Cerebellar cortex (tissue), 1 donor: ENCODE results near the gene PPP6R2.
"Not testable (repeated sequence)": the region's sequence is repeated elsewhere in the genome, so short reads cannot be mapped to it uniquely, and the experiment has no call there.

Experiments used
- DNase-seq: peaks from one replicate; pipeline ENCODE4 v3.0.0-alpha.2; 2015; ENCODE audit warnings: low spot score

PPP6R2 gene

DNA sequence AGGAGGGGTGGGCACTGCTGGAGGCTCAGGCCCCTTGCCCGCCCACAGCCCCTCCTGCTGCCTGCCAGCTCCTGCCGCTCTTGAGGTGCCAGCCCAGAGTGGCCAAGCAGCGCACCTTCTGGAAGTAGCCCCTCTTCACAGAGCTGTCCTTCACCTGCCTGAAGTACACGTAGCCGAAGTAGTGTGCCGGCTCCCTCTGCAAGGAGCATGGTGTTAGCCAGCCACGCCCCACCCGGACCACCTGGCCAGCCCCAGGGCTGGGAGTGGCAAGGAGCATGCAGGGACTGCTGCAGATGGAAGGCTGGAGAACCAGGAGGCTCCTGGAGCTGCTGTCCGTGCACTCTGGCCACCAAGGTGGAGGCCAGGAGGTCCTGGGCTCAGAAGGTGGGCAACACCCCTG, 25.9 kb upstream of the PPP6R2 start:
- DNase-seq = no peak

DNA sequence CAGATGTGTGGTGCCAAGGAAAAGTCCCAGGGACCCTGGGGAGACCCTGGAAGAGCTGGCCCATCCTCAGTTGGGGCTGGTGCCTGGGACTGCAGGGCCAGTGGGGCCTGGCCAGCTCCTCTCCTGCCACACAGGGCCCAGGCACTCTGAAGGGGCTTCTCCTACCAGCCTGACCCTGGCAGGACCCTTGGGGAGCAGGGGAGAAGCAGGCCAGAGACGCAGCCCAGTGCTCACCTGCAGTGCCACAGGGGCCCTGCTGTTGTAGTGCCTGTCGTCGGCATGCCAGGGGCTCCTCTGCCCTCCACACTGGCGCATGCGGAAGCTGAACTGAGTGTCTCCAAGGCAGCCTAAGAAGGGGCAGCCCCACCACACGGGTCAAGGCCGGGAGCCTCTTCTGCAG, 25.5 kb upstream of the PPP6R2 start:
- no peak for DNase-seq

DNA sequence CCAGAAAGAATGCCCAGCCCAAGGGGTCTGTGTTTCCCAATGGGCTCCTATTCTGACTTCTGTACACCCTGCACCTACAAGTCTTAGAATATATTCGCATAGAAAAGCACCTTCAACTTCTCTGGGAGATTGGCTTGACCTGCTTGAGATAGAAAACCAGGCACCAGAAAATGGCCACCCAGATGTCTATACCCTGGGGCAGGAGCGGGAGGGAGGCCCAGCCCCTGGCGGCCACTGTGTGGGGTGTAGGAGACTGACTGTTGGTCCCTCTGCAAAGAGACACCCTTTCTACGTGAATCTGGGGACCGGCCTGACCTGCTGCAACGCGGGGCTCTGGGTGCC, 24.8 kb upstream of the PPP6R2 start:
- no peak for DNase-seq

DNA sequence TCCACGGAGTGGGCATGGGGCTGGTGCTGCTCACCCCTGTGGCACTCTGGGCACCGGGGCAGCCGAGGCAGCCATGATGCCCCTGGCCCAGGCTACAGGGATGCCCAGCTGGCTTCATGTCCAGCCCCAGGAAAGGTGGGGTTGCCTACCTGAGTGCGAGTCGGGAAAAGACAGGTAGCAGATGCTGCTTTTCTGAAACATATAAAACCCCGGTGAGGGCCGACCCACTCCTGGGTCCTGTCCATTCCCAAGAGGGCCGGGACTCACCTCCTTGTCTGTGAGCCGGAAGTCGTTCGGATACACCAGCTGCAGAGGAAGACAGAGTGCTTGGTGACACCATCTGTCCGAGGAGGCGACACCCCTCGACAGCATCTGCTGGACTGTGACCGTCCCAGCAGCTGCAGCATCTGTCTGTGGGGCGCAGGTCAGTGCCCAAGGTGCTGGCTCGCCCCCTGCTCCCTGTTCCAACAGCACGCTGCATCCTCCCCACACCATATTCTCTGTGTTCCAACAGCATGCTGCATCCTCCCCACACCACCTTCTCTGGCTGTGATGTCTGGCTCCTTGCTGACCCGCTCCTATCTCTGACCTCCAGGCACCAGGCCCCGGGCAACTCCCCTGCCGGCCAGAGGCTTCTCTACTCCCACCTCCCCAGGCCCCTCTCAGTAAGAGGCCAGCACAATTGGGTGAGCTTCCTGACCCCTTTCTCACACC, 24.3 kb upstream of the PPP6R2 start:
- DNase-seq = no peak

DNA sequence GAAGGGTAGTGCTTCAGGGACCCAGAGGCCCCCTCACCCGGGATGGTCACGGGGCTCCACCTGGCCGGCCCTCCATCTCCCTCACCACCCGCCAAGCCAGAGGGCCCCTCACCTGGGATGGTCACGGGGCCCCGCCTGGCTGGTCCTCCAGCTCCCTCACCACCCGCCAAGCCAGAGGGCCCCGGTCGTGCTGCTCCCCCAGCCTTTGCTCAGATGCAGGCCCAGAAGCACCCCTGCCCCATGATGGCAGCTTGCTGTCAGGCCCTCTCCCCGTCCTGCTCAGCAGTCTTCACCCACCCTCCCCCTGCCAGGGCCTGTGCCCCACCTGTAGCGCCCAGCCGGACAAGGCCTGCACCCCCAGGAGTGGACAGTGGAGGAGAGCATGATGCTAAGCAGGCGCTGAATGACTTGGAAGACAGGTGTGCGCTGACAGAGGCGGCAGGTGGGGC, 23.6 kb upstream of the PPP6R2 start:
- DNase-seq = no peak

DNA sequence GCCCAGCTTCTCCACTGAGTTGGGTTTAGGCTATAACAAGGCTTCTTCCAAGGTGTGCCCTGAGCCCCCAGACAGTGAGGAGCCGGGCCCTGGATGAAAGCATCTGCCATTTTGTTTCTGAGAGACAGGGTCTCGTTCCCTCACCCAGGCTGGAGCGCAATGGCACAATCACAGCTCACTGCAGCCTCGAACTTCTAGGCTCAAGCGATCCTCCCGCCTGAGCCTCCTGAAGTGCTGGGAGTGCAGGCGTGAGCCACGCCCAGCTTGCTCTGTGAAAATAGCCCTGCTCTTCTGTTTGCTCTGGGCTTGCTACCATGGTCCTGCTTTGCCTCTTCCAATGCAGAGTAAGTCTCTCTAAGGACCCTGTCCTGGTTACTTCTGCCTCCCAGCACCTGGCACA, 23.0 kb upstream of the PPP6R2 start:
- DNase-seq = no peak

DNA sequence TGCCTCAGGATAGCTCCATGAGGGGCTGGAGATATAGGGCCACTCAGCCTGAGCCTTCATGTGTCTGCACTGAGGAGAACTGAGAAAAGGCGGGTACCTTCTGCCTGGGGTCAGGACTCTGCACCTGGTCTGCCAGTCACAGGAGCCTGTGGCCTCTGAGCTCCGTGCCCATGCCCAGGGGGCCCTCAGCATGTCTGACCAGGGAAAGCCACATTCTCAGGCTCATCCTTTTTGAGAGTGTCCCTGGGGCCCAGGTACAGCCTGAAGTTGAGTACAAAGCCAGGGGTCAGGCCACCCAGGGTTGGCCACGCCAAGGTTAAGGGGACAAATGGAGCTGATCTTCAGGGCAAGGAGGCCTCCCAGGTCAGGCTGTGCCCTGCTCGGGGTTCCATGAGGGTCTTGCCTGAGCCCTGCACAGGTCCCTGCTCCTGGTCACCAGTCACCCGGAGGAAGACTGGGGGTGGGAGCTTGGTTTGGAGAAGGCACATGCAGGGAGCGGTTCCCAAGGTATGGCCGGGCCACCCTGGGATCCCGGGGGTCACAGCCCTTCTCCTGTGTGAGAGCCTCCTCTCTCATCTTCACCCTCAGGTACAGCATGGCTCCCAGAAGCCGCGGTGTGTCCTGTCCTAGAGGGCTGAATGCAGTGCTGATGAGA, 22.3 kb upstream of the PPP6R2 start:
- DNase-seq = no peak

DNA sequence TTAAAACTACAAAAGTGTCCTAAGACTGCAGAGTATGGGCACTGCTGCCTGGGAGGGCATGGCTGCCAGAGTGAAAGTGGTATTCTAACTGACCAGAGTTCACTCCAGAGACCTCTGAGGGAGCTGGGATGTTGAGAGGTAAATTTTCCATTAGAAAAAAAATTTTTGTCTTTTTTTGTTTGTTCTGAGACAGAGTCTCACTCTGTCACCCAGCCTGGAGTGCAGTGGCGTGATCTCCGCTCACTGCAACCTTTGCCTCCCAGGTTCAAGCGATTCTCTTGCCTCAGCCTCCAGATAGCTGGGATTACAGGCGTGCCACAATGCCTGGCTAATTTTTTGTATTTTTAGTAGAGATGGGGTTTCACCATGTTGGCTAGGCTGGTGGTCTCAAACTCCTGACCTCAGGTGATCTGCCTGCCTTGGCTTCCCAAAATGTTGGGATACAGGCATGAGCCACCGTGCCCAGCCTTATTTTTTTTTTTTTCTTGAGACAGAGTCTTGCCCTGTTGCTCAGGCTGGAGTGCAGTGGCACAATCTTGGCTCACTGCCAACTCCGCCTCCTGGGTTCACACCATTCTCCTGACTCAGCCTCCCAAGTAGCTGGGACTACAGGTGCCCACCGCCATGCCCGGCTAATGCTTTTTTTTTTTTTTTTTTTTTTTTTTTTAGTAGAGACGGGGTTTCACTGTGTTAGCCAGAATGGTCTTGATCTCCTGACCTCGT, 20.6 kb upstream of the PPP6R2 start:
- DNase-seq = not testable (repeated sequence)

DNA sequence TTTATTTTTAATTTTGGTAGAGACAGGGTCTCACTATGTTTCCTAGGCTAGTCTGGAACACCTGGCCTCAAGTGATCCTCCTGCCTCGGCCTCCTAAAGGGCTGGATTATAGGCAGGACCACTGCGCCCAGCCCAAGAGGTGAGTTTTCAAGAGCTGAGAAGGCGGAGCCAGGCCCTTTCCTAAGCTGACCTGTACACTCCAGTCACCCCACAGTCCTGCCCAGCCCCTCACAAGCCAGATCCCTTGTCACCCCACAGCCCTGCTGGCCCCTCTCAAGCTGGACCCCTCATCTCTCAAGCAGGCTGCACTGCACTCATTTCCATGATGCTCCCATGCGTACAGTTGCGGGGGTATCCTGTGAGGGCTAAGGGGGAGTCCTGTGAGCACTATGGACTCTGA, 19.2 kb upstream of the PPP6R2 start:
- DNase-seq = no peak

DNA sequence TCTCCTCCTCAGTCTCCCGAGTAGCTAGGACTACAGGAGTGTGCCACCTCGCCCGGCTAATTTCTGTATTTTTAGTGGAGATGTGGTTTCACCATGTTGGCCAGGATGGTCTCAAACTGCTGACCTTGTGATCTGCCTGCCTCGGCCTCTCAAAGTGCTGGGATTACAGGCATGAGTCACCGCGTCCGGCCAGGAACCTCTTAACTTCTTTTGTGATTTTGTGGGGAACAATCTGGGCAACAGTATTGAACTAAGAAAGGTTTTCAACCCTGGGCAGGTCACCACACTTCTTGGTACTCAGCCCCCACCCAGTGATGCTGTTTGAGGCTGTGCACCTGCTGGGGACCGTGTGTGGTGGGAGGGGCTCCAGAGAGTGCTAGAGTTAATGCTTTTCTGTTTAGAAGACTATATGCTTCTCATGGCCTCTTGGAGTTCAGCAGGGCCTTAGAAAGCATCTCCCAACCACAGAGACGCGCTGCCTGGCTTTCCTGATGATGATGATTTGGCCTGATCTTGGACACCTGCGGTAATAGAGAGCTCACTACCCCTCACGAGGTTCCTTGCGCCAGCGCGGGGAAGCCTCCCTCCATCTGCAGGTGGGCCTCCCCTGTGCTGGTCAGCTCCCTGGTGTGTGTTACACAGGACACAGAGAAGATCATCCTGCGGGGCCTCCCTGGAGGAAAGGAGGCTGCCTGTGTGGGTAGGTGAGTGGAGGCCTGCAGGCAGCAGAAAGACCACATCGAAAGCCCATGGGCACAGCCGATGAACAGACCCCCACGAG, 17.5 kb upstream of the PPP6R2 start:
- DNase-seq = no peak

DNA sequence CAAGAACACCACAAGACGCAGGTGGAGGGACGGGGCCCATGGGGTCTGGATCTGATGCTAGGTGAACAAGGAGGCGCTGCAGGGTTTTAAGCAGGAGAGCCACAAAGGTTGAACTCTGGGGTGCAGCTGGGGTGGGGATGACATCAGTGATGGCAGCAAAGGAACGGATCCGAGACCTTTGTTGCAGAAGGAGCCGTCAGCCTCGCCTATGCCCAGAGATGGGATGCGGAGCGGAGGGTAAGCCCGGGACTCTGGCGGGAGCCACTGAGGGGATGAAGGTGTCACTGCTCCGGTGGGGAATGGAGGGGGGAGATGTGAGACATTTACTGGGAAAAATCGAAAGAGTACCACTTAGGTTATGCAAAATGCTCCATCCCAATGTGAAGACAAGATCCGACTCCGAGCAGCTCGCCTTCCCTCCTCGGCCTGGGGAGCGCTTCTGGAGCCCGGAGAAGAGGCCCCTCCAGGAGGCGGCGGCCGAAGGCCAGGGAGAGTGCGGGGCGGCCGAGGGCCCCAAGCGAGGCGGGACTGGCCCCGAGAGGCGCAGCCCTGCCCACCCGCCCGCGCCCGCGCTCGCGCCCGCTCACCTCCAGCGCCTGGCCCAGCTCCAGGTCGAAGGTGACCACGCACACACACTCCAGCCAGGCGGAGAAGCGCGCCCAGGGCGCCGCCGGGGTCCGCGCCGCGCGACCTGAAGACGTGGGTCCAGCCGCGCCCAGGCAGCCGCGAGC, 16.7 kb upstream of the PPP6R2 start:
- no peak for DNase-seq

DNA sequence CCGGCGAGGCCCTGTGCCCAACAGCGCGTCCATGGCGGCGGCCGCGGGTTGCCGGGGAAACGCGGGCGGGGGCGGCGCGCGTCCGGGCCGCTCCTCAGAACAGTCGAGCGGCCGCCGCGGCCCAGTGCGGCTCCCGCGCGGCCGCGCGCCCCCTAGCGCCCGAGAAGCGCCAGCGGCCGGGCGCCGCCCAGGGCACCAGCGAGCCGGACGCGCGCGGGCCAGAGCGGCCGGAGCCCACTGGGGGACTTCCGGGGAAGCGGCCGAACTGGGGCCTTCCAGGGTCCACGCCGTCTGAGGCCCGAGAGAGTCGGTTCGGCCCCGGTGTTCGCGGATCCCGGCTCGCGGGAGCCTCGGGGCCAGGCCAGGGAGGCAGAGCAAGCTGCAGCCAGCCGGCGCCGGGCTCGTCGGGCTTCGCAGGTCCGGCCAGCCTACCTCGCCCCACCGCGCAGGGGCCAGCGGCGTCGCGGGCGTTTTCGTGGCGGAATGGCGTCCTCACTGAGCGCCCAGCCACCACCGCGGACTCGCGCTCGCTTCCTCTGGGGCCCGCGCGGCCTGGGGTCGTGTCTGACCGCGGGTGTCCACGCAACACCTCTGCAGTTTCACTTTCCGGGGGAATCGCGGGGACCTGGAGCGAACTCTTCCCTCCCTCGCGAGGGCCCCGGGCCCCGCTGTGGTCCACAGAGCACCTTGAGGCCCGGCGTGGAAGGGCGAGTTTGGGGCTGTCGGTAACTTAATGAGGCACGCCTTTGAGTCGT, 16.0 kb upstream of the PPP6R2 start, which contains the start of gene DENND6B:
Gene DENND6B (minus strand): TSS at position 57 of the 755 bp plus-strand sequence. CDS start 24 bp downstream, at position 33.
- DNase-seq = peak; percentile 73

DNA sequence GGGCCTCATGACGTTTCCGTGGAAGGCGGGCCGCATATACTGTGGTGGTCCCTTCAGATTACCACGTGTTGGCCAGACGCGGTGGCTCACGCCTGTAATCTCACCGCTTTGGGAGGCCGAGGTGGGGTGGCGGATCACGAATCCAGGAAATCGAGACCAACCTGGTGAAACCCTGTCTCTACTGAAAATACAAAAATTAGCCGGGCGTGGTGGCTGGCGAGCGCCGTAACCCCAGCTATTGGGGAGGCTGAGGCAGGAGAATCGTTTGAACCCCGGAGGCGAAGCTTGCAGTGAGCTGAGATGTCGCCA, 15.5 kb upstream of the PPP6R2 start:
- DNase-seq = no peak

DNA sequence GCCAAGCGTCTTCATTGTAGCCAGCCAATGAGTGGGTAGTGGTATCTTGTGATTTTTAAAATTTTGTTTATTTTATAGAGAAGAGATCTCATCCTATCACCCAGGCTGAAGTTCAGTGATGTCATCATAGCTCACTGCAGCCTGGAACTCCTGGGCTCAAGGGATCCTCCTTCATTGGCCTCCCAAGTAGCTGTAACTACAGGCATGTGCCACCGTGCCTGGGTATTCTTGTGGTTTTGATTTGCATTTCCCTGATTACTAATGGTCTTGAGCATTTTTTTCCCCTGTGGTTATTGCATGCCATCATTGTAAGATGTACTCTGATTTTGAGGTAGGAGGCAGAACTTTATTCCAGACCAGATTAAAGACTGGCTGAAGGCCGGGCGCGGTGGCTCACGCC, 13.9 kb upstream of the PPP6R2 start:
- no peak for DNase-seq

DNA sequence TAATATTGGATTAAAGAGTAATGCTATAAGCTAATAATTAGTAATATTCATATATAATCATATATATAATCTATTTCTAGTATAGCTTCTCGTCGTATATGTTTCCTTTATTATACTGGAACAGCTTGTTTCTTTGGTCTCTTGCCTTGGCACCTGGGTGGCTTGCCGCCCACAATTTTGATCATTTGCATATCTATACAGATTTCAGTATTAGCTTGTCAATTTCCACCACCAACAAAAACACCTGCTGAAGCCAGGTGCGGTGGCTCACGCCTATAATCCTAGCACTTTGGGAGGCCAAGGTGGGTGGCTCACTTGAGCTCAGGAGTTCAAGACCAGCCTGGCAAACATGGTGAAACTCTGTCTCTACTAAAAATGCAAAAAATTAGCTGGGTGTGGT, 8.7 kb upstream of the PPP6R2 start:
- DNase-seq = not testable (repeated sequence)

DNA sequence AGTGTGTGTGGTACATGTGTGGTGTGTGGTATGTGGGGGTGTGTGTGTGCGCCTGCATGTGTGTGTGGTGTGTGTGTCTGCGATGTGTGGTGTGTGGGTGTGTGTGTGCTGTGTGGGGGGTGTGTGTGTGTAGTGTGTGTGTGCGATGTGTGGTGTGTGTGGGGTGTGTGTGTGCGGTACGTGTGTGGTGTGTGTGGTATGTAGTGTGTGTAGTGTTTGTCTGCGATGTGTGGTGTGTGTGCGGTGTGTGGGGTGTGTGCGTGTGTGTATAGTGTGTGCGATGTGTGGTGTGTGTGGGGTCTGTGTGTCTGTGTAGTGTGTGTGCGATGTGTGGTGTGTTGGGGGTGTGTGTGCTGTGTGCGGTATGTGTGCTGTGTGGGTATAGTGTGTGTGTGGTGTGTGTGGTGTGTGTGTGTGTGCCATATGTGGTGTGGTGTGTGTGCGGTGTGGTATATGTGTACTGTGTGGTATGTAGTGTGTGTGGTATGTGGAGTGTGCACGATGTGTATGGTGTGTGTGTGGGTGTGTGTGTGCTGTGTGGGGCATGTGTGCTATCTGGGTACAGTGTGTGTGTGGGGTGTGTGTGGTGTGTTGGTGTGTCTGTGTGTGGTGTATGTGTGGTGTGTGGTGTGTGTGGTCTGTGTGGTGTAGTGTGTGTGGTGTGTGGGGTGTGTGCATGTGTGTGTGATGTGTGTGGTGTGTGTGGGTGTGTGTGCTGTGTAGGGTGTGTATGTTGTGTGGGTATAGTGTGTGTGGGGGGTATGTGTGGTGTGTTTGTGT, 5.7 kb upstream of the PPP6R2 start:
- DNase-seq = no peak

DNA sequence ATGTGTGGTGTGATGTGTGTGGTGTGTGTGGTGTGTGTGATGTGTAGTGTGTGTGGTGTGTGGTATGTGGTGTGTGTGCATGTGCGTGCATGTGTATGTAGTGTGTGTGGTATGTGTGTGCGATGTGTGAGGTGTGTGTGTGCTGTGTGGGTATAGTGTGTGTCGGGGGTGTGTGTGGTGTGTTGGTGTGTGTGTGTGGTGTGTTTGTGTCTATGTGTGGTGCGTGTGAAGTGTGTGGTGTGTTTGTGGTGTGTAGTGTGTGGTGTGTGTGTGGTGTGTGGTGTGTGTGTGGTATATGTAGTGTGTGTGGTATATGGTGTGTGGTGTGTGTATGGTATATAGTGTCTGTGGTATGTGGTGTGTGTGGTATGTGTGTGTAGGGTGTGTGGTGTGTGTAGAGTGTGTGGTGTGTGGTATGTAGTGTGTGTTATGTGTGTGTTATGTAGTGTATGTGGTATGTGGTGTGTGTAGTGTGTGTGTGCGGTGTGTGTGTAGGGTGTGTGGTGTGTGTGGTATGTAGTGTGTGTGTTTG, 5.0 kb upstream of the PPP6R2 start:
- no peak for DNase-seq

DNA sequence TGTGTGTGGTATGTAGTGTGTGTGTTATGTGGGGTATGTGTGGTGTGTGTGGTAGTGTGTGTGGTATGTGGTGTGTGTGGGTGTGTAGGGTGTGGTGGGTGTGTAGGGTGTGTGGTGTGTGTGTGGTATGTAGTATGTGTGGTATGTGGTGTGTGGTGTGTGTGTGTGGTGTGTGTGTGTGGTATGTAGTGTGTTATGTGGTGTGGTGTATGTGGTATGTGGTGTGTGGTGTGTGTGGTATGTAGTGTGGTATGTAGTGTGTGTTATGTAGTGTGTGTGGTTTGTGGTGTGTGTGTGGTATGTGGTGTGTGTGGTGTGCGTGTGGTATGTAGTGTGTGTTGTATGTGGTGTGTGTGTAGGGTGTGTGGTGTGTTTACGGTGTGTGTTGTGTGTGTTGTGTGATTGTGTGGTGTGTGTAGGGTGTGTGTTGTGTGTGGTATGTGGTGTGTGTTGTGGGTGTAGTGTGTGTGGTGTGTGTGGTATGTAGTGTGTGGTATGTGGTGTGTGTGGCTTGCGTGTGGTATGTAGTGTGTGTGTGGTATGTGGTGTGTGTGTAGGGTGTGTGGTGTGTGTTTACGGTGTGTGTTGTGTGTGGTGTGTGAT, 4.2 kb upstream of the PPP6R2 start:
- DNase-seq = no peak
